Esophagus squamous epithelium (tissue), 4 donors: Measurements from ENCODE around the gene SDHAF3.

ENCODE experiments used
- CTCF ChIP-seq, 6 experiments: fragments of 450-650 bp in 4 of 6; fragments of 200-600 bp in 2 of 6; sonication (generic) in 2 of 6; IDR thresholded peaks; one replicate each; pipeline ENCODE4 v1.5.1; 2016 to 2019; ENCODE audit warnings: antibody characterized with exemption in 6 of 6, mild to moderate bottlenecking in 4 of 6, moderate library complexity in 4 of 6
- POLR2A ChIP-seq, 4 donors: fragments of 450-650 bp; IDR thresholded peaks; one replicate each; pipeline ENCODE4 v1.6.1; 2017; ENCODE audit warnings: antibody characterized with exemption in 4 of 4, mild to moderate bottlenecking in 4 of 4, moderate library complexity in 3 of 4

GRCh38 chr7:97075928-97076327 lies 41.6 kb upstream of the SDHAF3 start:
- TF ChIP-seq CTCF (IDR thresholded peaks at IDR 0.05) (no peak), POLR2A (IDR thresholded peaks at IDR 0.05) (no peak)
